HepG2 (cell line): ENCODE results near the gene RBP3. TPM values are rescaled to one million over a fixed set of nuclear protein-coding genes. Genes with fewer than 3 reads are reported as not detected.

Experiments
- BRCA1 ChIP-seq: sonication (generic); formaldehyde crosslinking; IDR thresholded peaks from 2 replicates; pipeline ENCODE4 v1.4.0; 2020; ENCODE audit warnings: missing genetic modification reagents
- DNMT1 ChIP-seq: sonication (generic); formaldehyde crosslinking; IDR thresholded peaks from 2 replicates; pipeline ENCODE4 v1.5.1; 2020; ENCODE audit warnings: mild to moderate bottlenecking, missing genetic modification reagents
- GTF2F1 ChIP-seq: fragments of 150-350 bp; IDR thresholded peaks from 2 replicates; pipeline ENCODE4 v1.6.1; 2014; ENCODE audit warnings: low read length
- MTF2 ChIP-seq: sonication (generic); formaldehyde crosslinking; IDR thresholded peaks from 2 replicates; pipeline ENCODE4 v1.5.0; 2020; ENCODE audit warnings: missing genetic modification reagents, borderline replicate concordance
- NCOA5 ChIP-seq: sonication (generic); formaldehyde crosslinking; IDR thresholded peaks from 2 replicates; pipeline ENCODE4 v1.4.0; 2020; ENCODE audit warnings: missing genetic modification reagents
- RARA ChIP-seq: IDR thresholded peaks from 2 replicates; pipeline ENCODE4 v1.6.1; 2016; ENCODE audit warnings: missing genetic modification reagents, missing compliant biosample characterization
- TRIM24 ChIP-seq: sonication (generic); formaldehyde crosslinking; IDR thresholded peaks from 2 replicates; pipeline ENCODE4 v1.8.0; 2022; ENCODE audit warnings: mild to moderate bottlenecking, missing genetic modification reagents
- ZNF496 ChIP-seq: sonication (generic); formaldehyde crosslinking; IDR thresholded peaks from 2 replicates; pipeline ENCODE4 v1.8.1; 2023; ENCODE audit warnings: mild to moderate bottlenecking, moderate library complexity, missing genetic modification reagents; ENCODE audit not compliant: insufficient replicate concordance
- ZNF619 ChIP-seq: sonication (generic); formaldehyde crosslinking; IDR thresholded peaks from 2 replicates; pipeline ENCODE4 v1.4.0; 2020; ENCODE audit warnings: mild to moderate bottlenecking, missing genetic modification reagents
- ZNF737 ChIP-seq: sonication (generic); formaldehyde crosslinking; IDR thresholded peaks from 2 replicates; pipeline ENCODE4 v1.5.0; 2020; ENCODE audit warnings: missing genetic modification reagents, mild to moderate bottlenecking, borderline replicate concordance
- ZNF841 ChIP-seq: sonication (generic); formaldehyde crosslinking; IDR thresholded peaks from 2 replicates; pipeline ENCODE4 v1.8.1; 2023; ENCODE audit warnings: missing genetic modification reagents, borderline replicate concordance
- polyA plus RNA-seq, 8 experiments: library from polyadenylated mRNA; depleted of rRNA in 3 of 8; stranded (reverse) in 7 of 8; unstranded in 1 of 8; fragments of >200 nt; fragmentation: Illumina TruSeq in 4 of 8; extraction: Trizol in 4 of 8; gene quantifications; 2 replicates each; pipeline versions ENCODE4 v1.2.1 to v1.2.3, GENCODE V29; 2011 to 2016; ENCODE audit warnings: low read depth in 4 of 8, missing spikeins in 1 of 8, mixed read lengths in 1 of 8; ENCODE audit not compliant: insufficient read depth in 1 of 8
- total RNA-seq, 5 experiments: library from RNA; depleted of rRNA; stranded (reverse); fragments of >200 nt; fragmentation: Illumina TruSeq; extraction: Trizol; gene quantifications; 2 replicates each; pipeline ENCODE4 v1.2.3, GENCODE V29; 2016; ENCODE audit warnings: low read depth in 1 of 5
- TF ChIP-seq, protein P1 (sequence below): sonication (generic); formaldehyde crosslinking; IDR thresholded peaks from 2 replicates; pipeline ENCODE4 v1.4.0; 2020; ENCODE audit warnings: mild to moderate bottlenecking, missing genetic modification reagents
- TF ChIP-seq, protein P2 (sequence below): fragments of 450-650 bp; IDR thresholded peaks from 2 replicates; pipeline ENCODE4 v1.6.1; 2016
- TF ChIP-seq, protein P3 (sequence below), 2 experiments: sonication (generic) in 1 of 2; formaldehyde crosslinking in 1 of 2; IDR thresholded peaks; 2 replicates each; pipeline versions ENCODE4 v1.4.0 to v1.6.1; 2018 to 2020; ENCODE audit warnings: missing genetic modification reagents in 2 of 2, borderline replicate concordance in 1 of 2, low read depth in 1 of 2, mild to moderate bottlenecking in 1 of 2, missing biosample characterization in 1 of 2
- TF ChIP-seq, protein P4 (sequence below): sonication (generic); formaldehyde crosslinking; conservative IDR thresholded peaks from 2 replicates; pipeline ENCODE4 v1.4.0; 2020; ENCODE audit warnings: missing genetic modification reagents
- TF ChIP-seq, protein P5 (sequence below), 2 experiments: IDR thresholded peaks; 2 replicates each; pipeline ENCODE4 v1.6.1; 2011 to 2012; ENCODE audit warnings: low read length in 2 of 2, borderline replicate concordance in 1 of 2, low read depth in 1 of 2, mild to moderate bottlenecking in 1 of 2, moderate library complexity in 1 of 2

RBP3 gene
- total and polyA plus RNA-seq, 2 of the 13 experiments (the other 11 are each of a cell fraction or from before 2014, with no cell fraction given): not detected

DNA sequence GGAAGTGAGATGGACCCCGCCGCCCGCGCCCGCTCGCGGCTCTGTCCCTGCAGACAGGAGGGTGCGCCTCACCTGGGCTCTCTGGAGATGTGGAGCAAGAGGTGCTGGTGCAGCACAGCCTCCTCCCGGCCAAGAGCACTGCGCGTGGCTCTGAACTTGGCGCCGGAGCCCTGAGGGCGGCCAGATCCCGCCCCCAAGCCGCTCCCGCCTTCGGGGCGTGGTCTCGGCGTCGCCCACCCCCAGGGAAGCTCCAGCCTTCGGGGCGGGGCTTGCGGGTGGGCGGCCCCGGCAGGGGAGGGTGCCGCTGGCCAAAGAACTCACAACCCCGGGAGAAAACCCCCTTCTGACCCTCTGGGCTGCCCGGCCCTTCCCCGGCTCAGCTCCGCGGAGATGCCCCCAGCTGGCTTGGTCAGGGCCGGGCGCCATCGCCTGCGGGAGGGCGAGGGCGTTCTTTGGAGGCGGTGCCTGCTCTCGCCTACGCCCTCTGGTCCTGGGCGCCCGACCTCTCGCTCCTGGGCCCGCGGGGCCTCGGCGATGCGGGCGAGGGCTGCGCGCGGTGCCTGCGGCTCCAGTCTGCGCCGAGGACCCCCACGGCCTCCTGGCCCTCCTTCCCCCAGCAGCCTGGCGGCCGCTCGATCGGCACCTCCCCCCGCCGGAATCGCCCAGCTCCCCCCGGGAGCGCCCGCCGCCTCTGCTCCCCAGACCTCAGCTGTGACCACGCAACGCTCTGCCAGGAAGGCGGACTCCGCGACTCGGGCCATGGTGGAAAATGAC is 36.2 kb downstream of the RBP3 start, which contains the start of gene ZNF488 (continued):
- TF ChIP-seq, protein P1, sequence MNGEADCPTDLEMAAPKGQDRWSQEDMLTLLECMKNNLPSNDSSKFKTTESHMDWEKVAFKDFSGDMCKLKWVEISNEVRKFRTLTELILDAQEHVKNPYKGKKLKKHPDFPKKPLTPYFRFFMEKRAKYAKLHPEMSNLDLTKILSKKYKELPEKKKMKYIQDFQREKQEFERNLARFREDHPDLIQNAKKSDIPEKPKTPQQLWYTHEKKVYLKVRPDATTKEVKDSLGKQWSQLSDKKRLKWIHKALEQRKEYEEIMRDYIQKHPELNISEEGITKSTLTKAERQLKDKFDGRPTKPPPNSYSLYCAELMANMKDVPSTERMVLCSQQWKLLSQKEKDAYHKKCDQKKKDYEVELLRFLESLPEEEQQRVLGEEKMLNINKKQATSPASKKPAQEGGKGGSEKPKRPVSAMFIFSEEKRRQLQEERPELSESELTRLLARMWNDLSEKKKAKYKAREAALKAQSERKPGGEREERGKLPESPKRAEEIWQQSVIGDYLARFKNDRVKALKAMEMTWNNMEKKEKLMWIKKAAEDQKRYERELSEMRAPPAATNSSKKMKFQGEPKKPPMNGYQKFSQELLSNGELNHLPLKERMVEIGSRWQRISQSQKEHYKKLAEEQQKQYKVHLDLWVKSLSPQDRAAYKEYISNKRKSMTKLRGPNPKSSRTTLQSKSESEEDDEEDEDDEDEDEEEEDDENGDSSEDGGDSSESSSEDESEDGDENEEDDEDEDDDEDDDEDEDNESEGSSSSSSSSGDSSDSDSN (CRISPR knock-in tag): peak; percentile 74; the same call in 1 of the 2 replicates
- TF ChIP-seq TRIM24 (CRISPR knock-in tag): no peak
- TF ChIP-seq, protein P2, sequence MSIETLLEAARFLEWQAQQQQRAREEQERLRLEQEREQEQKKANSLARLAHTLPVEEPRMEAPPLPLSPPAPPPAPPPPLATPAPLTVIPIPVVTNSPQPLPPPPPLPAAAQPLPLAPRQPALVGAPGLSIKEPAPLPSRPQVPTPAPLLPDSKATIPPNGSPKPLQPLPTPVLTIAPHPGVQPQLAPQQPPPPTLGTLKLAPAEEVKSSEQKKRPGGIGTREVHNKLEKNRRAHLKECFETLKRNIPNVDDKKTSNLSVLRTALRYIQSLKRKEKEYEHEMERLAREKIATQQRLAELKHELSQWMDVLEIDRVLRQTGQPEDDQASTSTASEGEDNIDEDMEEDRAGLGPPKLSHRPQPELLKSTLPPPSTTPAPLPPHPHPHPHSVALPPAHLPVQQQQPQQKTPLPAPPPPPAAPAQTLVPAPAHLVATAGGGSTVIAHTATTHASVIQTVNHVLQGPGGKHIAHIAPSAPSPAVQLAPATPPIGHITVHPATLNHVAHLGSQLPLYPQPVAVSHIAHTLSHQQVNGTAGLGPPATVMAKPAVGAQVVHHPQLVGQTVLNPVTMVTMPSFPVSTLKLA: no peak
- TF ChIP-seq GTF2F1: no peak
- TF ChIP-seq, protein P3, sequence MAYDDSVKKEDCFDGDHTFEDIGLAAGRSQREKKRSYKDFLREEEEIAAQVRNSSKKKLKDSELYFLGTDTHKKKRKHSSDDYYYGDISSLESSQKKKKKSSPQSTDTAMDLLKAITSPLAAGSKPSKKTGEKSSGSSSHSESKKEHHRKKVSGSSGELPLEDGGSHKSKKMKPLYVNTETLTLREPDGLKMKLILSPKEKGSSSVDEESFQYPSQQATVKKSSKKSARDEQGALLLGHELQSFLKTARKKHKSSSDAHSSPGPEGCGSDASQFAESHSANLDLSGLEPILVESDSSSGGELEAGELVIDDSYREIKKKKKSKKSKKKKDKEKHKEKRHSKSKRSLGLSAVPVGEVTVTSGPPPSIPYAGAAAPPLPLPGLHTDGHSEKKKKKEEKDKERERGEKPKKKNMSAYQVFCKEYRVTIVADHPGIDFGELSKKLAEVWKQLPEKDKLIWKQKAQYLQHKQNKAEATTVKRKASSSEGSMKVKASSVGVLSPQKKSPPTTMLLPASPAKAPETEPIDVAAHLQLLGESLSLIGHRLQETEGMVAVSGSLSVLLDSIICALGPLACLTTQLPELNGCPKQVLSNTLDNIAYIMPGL (CRISPR knock-in tag; IDR thresholded peaks at IDR 0.05; ENCODE audit: borderline replicate concordance in 1 of 2, low read depth in 1 of 2): 0 out of 4 replicates have a peak, but pooled peaks of 1 of the 2 experiments have one; percentile 34
- TF ChIP-seq BRCA1 (CRISPR knock-in tag): no peak
- no peak for TF ChIP-seq RARA (CRISPR knock-in tag)
- no peak for TF ChIP-seq NCOA5 (CRISPR knock-in tag)
- TF ChIP-seq, protein P4, sequence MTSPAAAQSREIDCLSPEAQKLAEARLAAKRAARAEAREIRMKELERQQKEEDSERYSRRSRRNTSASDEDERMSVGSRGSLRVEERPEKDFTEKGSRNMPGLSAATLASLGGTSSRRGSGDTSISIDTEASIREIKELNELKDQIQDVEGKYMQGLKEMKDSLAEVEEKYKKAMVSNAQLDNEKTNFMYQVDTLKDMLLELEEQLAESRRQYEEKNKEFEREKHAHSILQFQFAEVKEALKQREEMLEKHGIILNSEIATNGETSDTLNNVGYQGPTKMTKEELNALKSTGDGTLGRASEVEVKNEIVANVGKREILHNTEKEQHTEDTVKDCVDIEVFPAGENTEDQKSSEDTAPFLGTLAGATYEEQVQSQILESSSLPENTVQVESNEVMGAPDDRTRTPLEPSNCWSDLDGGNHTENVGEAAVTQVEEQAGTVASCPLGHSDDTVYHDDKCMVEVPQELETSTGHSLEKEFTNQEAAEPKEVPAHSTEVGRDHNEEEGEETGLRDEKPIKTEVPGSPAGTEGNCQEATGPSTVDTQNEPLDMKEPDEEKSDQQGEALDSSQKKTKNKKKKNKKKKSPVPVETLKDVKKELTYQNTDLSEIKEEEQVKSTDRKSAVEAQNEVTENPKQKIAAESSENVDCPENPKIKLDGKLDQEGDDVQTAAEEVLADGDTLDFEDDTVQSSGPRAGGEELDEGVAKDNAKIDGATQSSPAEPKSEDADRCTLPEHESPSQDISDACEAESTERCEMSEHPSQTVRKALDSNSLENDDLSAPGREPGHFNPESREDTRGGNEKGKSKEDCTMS (CRISPR knock-in tag): no peak
- TF ChIP-seq ZNF496: no peak
- no peak for TF ChIP-seq ZNF737 (CRISPR knock-in tag)
- TF ChIP-seq ZNF841 (CRISPR knock-in tag): no peak
- peak; percentile 52; the same call in 1 of the 2 replicates for TF ChIP-seq MTF2 (CRISPR knock-in tag)
- TF ChIP-seq, protein P5, sequence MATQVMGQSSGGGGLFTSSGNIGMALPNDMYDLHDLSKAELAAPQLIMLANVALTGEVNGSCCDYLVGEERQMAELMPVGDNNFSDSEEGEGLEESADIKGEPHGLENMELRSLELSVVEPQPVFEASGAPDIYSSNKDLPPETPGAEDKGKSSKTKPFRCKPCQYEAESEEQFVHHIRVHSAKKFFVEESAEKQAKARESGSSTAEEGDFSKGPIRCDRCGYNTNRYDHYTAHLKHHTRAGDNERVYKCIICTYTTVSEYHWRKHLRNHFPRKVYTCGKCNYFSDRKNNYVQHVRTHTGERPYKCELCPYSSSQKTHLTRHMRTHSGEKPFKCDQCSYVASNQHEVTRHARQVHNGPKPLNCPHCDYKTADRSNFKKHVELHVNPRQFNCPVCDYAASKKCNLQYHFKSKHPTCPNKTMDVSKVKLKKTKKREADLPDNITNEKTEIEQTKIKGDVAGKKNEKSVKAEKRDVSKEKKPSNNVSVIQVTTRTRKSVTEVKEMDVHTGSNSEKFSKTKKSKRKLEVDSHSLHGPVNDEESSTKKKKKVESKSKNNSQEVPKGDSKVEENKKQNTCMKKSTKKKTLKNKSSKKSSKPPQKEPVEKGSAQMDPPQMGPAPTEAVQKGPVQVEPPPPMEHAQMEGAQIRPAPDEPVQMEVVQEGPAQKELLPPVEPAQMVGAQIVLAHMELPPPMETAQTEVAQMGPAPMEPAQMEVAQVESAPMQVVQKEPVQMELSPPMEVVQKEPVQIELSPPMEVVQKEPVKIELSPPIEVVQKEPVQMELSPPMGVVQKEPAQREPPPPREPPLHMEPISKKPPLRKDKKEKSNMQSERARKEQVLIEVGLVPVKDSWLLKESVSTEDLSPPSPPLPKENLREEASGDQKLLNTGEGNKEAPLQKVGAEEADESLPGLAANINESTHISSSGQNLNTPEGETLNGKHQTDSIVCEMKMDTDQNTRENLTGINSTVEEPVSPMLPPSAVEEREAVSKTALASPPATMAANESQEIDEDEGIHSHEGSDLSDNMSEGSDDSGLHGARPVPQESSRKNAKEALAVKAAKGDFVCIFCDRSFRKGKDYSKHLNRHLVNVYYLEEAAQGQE (IDR thresholded peaks at IDR 0.05; ENCODE audit: borderline replicate concordance in 1 of 2, low read depth in 1 of 2, low read length in 2 of 2): no peak
- no peak for TF ChIP-seq DNMT1
- TF ChIP-seq ZNF619 (CRISPR knock-in tag): 0 out of 2 replicates have a peak, but pooled peaks have one; percentile 25
